ENCODE results near the gene POLR3B.

The POLR3B gene

DNA sequence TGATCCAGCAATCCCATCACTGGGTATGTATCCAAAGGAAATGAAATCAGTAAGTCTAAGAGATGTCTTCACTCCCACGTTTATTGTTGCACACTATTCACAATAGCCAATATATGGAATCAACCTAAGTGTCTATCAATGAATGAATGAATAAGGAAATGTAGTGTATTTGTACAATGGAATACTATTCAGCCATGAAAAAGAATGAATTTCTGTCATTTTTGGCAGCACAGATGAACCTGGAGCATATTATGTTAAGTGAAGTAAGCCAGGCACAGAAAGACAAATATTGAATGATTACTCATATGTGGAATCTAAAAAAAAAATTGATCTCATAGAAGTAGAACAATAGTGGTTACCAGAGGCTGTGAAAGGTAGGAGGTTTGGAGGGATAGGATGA, 194.7 kb downstream of the POLR3B start:
- DNase-seq (ENCODE audit: low read depth): no peak

Measured in stimulated activated CD8-positive, alpha-beta memory T cell treated with anti-CD3 and anti-CD28 coated beads, Interleukin-12 subunit alpha, Interleukin-12 subunit beta, amount 100 ng/mL, for 4 hours (primary cell).